K562 (cell line): ENCODE results near the gene HOXC4. TPM values are rescaled to one million over a fixed set of nuclear protein-coding genes. Genes with fewer than 3 reads are reported as not detected.
A peak's percentile ranks its signal among the peaks of the same experiment; 100 is the strongest.

Source experiments
- ATAC-seq: fragments of 200-7000 bp; cut with Tn5 transposase; 3 replicates; pipeline ENCODE4 v1.9.1; 2020; ENCODE audit warnings: moderate library complexity
- BruUV-seq: library from RNA; stranded (reverse); fragments of 400-500 nt; replicated peaks from 2 replicates; lab custom pipeline; 2021; lab: Mats Ljungman, UMichigan
- CTCF ChIA-PET: fragments of 300-600 bp; formaldehyde crosslinking; extraction: SDS; loops from one replicate; lab custom pipeline; 2021; ENCODE audit warnings: low intra/inter-chr PET ratio; lab: Yijun Ruan, JAX
- POLR2A ChIA-PET: fragments of 300-600, 350-650 bp; sonication (Branson Sonifier 250); formaldehyde crosslinking; extraction: SDS; loops from one replicate; lab custom pipeline; 2021; ENCODE audit warnings: antibody characterized with exemption, inconsistent platforms; lab: Yijun Ruan, JAX
- DNase-seq, 4 experiments: peaks; one replicate each; pipeline versions ENCODE4 v3.0.0 to v3.0.0-alpha.2; 2011 to 2018; ENCODE audit warnings: low spot score in 3 of 4, mixed read lengths in 3 of 4; ENCODE audit errors: extremely low read depth in 1 of 4
- FAIRE-seq: peaks from 2 replicates; lab custom pipeline; 2011; peaks lifted over from hg19 to GRCh38; lab: Jason Lieb, UNC
- H2AFZ ChIP-seq: 2 replicates; pipeline ENCODE4 v1.6.0; 2011; ENCODE audit warnings: low read depth, low read length, control low read depth, inconsistent platforms
- H3K27ac ChIP-seq: fragments of 200-600 bp; 3 replicates; pipeline ENCODE4 v1.8.0; 2011; ENCODE audit warnings: low read depth, mild to moderate bottlenecking, control low read depth, inconsistent platforms, low read length, moderate library complexity, mixed read lengths; ENCODE audit errors: extremely low read depth
- H3K27me3 ChIP-seq, 2 experiments: fragments of 300-600 bp in 1 of 2; 2 replicates in 1 of 2; 3 replicates in 1 of 2; pipeline versions ENCODE4 v1.6.0 to v1.8.0; 2011; ENCODE audit warnings: inconsistent platforms in 2 of 2, low read length in 2 of 2, mild to moderate bottlenecking in 1 of 2, mixed read lengths in 1 of 2, moderate library complexity in 1 of 2; ENCODE audit not compliant: control insufficient read depth in 2 of 2, insufficient read depth in 2 of 2
- H3K36me3 ChIP-seq: fragments of 300-600 bp; 3 replicates; pipeline ENCODE4 v1.8.0; 2011; ENCODE audit warnings: mild to moderate bottlenecking, low read length, inconsistent platforms; ENCODE audit not compliant: control insufficient read depth, insufficient read depth
- H3K4me1 ChIP-seq, 2 experiments: fragments of 200-600 bp in 1 of 2; replicated peaks in 1 of 2; 2 replicates in 1 of 2; 3 replicates in 1 of 2; pipeline versions ENCODE4 v1.5.1 to v1.8.0; 2011; ENCODE audit warnings: inconsistent platforms in 2 of 2, low read length in 2 of 2, mild to moderate bottlenecking in 1 of 2, mixed read lengths in 1 of 2, moderate library complexity in 1 of 2; ENCODE audit not compliant: control insufficient read depth in 2 of 2, insufficient read depth in 2 of 2
- H3K4me2 ChIP-seq: 2 replicates; pipeline ENCODE4 v1.6.1; 2011; ENCODE audit warnings: low read length, control low read depth, inconsistent platforms, mixed read lengths; ENCODE audit not compliant: insufficient read depth
- H3K4me3 ChIP-seq: fragments of 200-600 bp; sonication (generic), shearing (Covaris generic); 2 replicates; pipeline ENCODE4 v1.5.1; 2016; ENCODE audit warnings: control low read depth, inconsistent platforms
- H3K79me2 ChIP-seq: fragments of 200-600 bp; 3 replicates; pipeline ENCODE4 v1.8.0; 2011; ENCODE audit warnings: low read length, inconsistent platforms; ENCODE audit not compliant: control insufficient read depth, insufficient read depth
- H3K9ac ChIP-seq, 2 experiments: 2 replicates each; pipeline versions ENCODE4 v1.6.0 to v1.6.1; 2011; ENCODE audit warnings: low read depth in 2 of 2, low read length in 2 of 2, control low read depth in 1 of 2, inconsistent platforms in 1 of 2, mild to moderate bottlenecking in 1 of 2, mixed read lengths in 1 of 2; ENCODE audit not compliant: insufficient read depth in 1 of 2
- H3K9me1 ChIP-seq: one replicate; pipeline ENCODE4 v1.6.0; 2011; ENCODE audit warnings: inconsistent platforms, mild to moderate bottlenecking, low read length, moderate library complexity; ENCODE audit not compliant: control insufficient read depth, insufficient read depth
- H3K9me3 ChIP-seq: replicated peaks from 2 replicates; pipeline ENCODE4 v1.5.1; 2011; ENCODE audit warnings: low read depth, low read length, inconsistent platforms; ENCODE audit not compliant: control insufficient read depth, insufficient read depth
- H4K20me1 ChIP-seq: replicated peaks from 2 replicates; pipeline ENCODE4 v1.6.1; 2011; ENCODE audit warnings: low read length, inconsistent platforms, mixed read lengths; ENCODE audit not compliant: control insufficient read depth, insufficient read depth
- GABPB2 ChIP-seq: fragments of 250-450 bp; sonication (Bioruptor Pico); conservative IDR thresholded peaks from 2 replicates; pipeline ENCODE4 v1.5.1; 2021; ENCODE audit warnings: mild to moderate bottlenecking
- MEF2A ChIP-seq: IDR thresholded peaks from 2 replicates; pipeline ENCODE4 v1.6.1; 2011; ENCODE audit warnings: low read depth, mild to moderate bottlenecking, low read length, moderate library complexity; ENCODE audit not compliant: control insufficient read depth
- NCOA4 ChIP-seq: fragments of 450-650 bp; IDR thresholded peaks from 2 replicates; pipeline ENCODE4 v1.6.1; 2018; ENCODE audit warnings: mild to moderate bottlenecking; ENCODE audit not compliant: partially characterized antibody
- NFATC3 ChIP-seq: fragments of 450-650 bp; IDR thresholded peaks from 2 replicates; pipeline ENCODE4 v1.6.1; 2017; ENCODE audit warnings: mild to moderate bottlenecking
- RBM25 ChIP-seq: fragments of 200-400 bp; formaldehyde crosslinking; IDR thresholded peaks from 2 replicates; pipeline ENCODE4 v1.6.1; 2018; ENCODE audit warnings: low read length, low read depth, moderate library complexity; ENCODE audit not compliant: severe bottlenecking
- RBM34 ChIP-seq: fragments of 200-400 bp; formaldehyde crosslinking; IDR thresholded peaks from 2 replicates; pipeline ENCODE4 v1.6.1; 2018; ENCODE audit warnings: low read length, borderline replicate concordance; ENCODE audit not compliant: insufficient read depth
- ZKSCAN3 ChIP-seq: fragments of 250-450 bp; sonication (Bioruptor Pico); IDR thresholded peaks from 2 replicates; pipeline ENCODE4 v1.4.0; 2020
- ZNF134 ChIP-seq: fragments of 250-450 bp; sonication (Bioruptor Pico); conservative IDR thresholded peaks from 2 replicates; pipeline ENCODE4 v1.4.0; 2020
- ZNF512 ChIP-seq: IDR thresholded peaks from 2 replicates; pipeline ENCODE4 v1.6.1; 2016; ENCODE audit warnings: missing genetic modification characterization, missing compliant biosample characterization
- ZNF766 ChIP-seq: fragments of 200-800 bp; sonication (Bioruptor generic); conservative IDR thresholded peaks from 2 replicates; pipeline ENCODE4 v1.6.1; 2016; ENCODE audit warnings: missing genetic modification characterization, missing compliant biosample characterization
- WGBS: fragments of 100-300 bp; shearing (Covaris generic); methylation state at CpG from one replicate; pipeline ENCODE4 v1.1.6; 2016; ENCODE audit warnings: low coverage, mixed read lengths; ENCODE audit not compliant: insufficient coverage; ENCODE audit errors: missing lambda C conversion rate; 5-methylcytosine and 5-hydroxymethylcytosine counted together
- in situ Hi-C: fragments of 300-500 bp; cut with MboI; formaldehyde crosslinking; loops from 4 replicates; pipeline ENCODE4 v1.15.0; 2018; ENCODE audit warnings: inconsistent platforms, mixed read lengths
- intact Hi-C: fragments of 100-400 bp; cut with micrococcal nuclease; formaldehyde crosslinking; loops from 2 replicates; pipeline ENCODE4 v1.14.2; 2022
- polyA plus RNA-seq, 8 experiments: library from polyadenylated mRNA; depleted of rRNA in 4 of 8; stranded (reverse) in 5 of 8; unstranded in 3 of 8; fragments of >200 nt; fragmentation: Nextera tagmentation in 2 of 8; fragmentation: Illumina TruSeq in 1 of 8; extraction: Ambion mirVana in 2 of 8; extraction: Trizol in 1 of 8; gene quantifications; 2 replicates each; pipeline versions ENCODE4 v1.2.1 to v1.2.3, GENCODE V29; 2011 to 2014; ENCODE audit warnings: inconsistent platforms in 1 of 8, missing spikeins in 1 of 8
- total RNA-seq, 7 experiments: library from RNA; depleted of rRNA in 6 of 7; stranded (reverse); fragments of >200 nt in 6 of 7; fragmentation: Illumina TruSeq in 2 of 7; extraction: Trizol in 2 of 7; gene quantifications; 2 replicates each; pipeline versions ENCODE4 v1.2.1 to v1.2.3, GENCODE V29; 2011 to 2021; ENCODE audit warnings: low replicate concordance in 1 of 7
- TF ChIP-seq, protein P1 (sequence below): fragments of 450-650 bp; IDR thresholded peaks from 2 replicates; pipeline ENCODE4 v1.6.1; 2018; ENCODE audit not compliant: partially characterized antibody

The HOXC4 gene
- total and polyA plus RNA-seq, 9 of the 15 experiments (the other 6 are each of a cell fraction or from before 2014, with no cell fraction given) = 0.06 to 1.5 (median 0.44) TPM; not detected in 1

- TF ChIP-seq, protein P1, sequence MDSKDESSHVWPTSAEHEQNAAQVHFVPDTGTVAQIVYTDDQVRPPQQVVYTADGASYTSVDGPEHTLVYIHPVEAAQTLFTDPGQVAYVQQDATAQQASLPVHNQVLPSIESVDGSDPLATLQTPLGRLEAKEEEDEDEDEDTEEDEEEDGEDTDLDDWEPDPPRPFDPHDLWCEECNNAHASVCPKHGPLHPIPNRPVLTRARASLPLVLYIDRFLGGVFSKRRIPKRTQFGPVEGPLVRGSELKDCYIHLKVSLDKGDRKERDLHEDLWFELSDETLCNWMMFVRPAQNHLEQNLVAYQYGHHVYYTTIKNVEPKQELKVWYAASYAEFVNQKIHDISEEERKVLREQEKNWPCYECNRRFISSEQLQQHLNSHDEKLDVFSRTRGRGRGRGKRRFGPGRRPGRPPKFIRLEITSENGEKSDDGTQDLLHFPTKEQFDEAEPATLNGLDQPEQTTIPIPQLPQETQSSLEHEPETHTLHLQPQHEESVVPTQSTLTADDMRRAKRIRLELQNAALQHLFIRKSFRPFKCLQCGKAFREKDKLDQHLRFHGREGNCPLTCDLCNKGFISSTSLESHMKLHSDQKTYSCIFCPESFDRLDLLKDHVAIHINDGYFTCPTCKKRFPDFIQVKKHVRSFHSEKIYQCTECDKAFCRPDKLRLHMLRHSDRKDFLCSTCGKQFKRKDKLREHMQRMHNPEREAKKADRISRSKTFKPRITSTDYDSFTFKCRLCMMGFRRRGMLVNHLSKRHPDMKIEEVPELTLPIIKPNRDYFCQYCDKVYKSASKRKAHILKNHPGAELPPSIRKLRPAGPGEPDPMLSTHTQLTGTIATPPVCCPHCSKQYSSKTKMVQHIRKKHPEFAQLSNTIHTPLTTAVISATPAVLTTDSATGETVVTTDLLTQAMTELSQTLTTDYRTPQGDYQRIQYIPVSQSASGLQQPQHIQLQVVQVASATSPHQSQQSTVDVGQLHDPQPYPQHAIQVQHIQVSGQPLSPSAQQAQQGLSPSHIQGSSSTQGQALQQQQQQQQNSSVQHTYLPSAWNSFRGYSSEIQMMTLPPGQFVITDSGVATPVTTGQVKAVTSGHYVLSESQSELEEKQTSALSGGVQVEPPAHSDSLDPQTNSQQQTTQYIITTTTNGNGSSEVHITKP = no peak
- TF ChIP-seq ZNF134 (CRISPR knock-in tag) (no peak), RBM34 (no peak), ZKSCAN3 (CRISPR knock-in tag) (no peak), MEF2A (no peak), GABPB2 (no peak), NCOA4 (no peak), NFATC3 (no peak)
- TF ChIP-seq, all 486 proteins: peak for 0
Measured at GRCh38 chr12:54065677-54066076, 12.0 kb downstream of the HOXC4 start (continued).

GRCh38 chr12:54066408-54066807 lies 12.8 kb downstream of the HOXC4 start:
- H3K4me1 ChIP-seq = no peaks in the 10 kb centered on the region
- no peaks in the 10 kb centered on the region for H3K9me3 ChIP-seq
- H3K36me3 ChIP-seq = no peaks in the 10 kb centered on the region
- no peak for DNase-seq
- no peak overlapping the region for H3K27ac ChIP-seq
- CTCF ChIA-PET = interaction anchor here (0.6 kb wide), 1 partner anchor 63 kb away, joined by 5 read pairs; no protein-coding TSS in a partner anchor
- H3K9me1 ChIP-seq = no peaks in the 10 kb centered on the region
- intact Hi-C loops = no loop called here
- no peak for FAIRE-seq
- H3K27me3 ChIP-seq = peaks cover 8 to 14% of the 10 kb centered on the region in 2 experiments
- H4K20me1 ChIP-seq = no peaks in the 10 kb centered on the region; the same call in 1 of the 2 replicates
- TF ChIP-seq ZNF512 (tag) (peak; percentile 28; the same call in 1 of the 2 replicates), ZNF766 (CRISPR knock-in tag) (no peak), RBM25 (peak; percentile 50)
- TF ChIP-seq, all 486 proteins: peak for 2
- in situ Hi-C loops = no loop called here
- Histone ChIP-seq H3K79me2 (no peaks in the 10 kb centered on the region), H2AFZ (no peak overlapping the region), H3K9ac (no peak overlapping the region), H3K4me2 (no peak overlapping the region), H3K4me3 (no peak overlapping the region)
- BruUV-seq = no TSS peak
- no peak for ATAC-seq
- POLR2A ChIA-PET = no interaction called here
- 9% methylated on average over 1 of the region's 1 CpG for WGBS
